CD8-positive, alpha-beta memory T cell (primary cell): ENCODE measurements around the gene ADAMTS18. TPM values are rescaled to one million over a fixed set of nuclear protein-coding genes. Genes with fewer than 3 reads are reported as not detected.

Experiments
- polyA plus RNA-seq: library from polyadenylated mRNA; unstranded; fragments of 300-500 nt; fragmentation: Illumina TruSeq; gene quantifications from one replicate; pipeline ENCODE4 v1.2.3, GENCODE V29; 2021
- total RNA-seq, 2 experiments: library from RNA; stranded (reverse); gene quantifications; one replicate each; pipeline ENCODE4 v1.2.3, GENCODE V29; 2021

Gene ADAMTS18
- total and polyA plus RNA-seq, 3 experiments from 2014 or later = not detected

Other genes with a start within 250 kb of the ADAMTS18 start
- gene MON1B, start 243.8 kb downstream of the ADAMTS18 start, total RNA-seq = 10 to 100 TPM; 55.0 to 60.2 TPM
- 59.5 TPM for gene MON1B, start 243.8 kb downstream of the ADAMTS18 start, polyA plus RNA-seq
- gene SYCE1L, start 235.6 kb downstream of the ADAMTS18 start, total RNA-seq = 1 to 10 TPM; 3.9 to 4.6 TPM
- gene SYCE1L, start 235.6 kb downstream of the ADAMTS18 start, polyA plus RNA-seq = 3.9 TPM